Measurements from ENCODE around the gene ZFP36. TPM values are rescaled to one million over a fixed set of nuclear protein-coding genes. Genes with fewer than 3 reads are reported as not detected.

The ZFP36 gene
- total RNA-seq, 1 experiment from 2014 or later: 36.3 TPM

GRCh38 chr19:39433480-39434079 is 26.9 kb downstream of the ZFP36 start:
- DNase-seq: no peak
- H3K9me3 ChIP-seq (ENCODE audit: insufficient read depth, low read depth): no peaks in the 10 kb centered on the region
- H4K20me1 ChIP-seq (ENCODE audit: insufficient read depth): peaks cover 21% of the 10 kb centered on the region
- H3K9me2 ChIP-seq (ENCODE audit: insufficient read depth): no peaks in the 10 kb centered on the region
- H3K79me2 ChIP-seq (ENCODE audit: low read depth): peaks cover 42% of the 10 kb centered on the region
- ChIA-PET POLR2A (ENCODE audit: unreplicated experiment) (interaction anchor here (0.6 kb wide), 1 partner anchor 394 kb away, joined by 4 read pairs; no protein-coding TSS in a partner anchor), CTCF (no interaction called here)
- no TSS peak for BruUV-seq (replicated peaks)
- peak overlapping the region; percentile 91; the same call in 1 of the 2 replicates for H3K4me3 ChIP-seq
- peak overlapping the region; percentile 96 for H3K4me2 ChIP-seq
- H3K27me3 ChIP-seq (ENCODE audit: insufficient read depth, low read depth): no peaks in the 10 kb centered on the region
- H3K36me3 ChIP-seq (ENCODE audit: low read depth): peaks cover 32% of the 10 kb centered on the region
- H3F3A ChIP-seq (ENCODE audit: insufficient read depth, low read depth): peaks cover 70% of the 10 kb centered on the region
- TF ChIP-seq EZH2 (IDR thresholded peaks at IDR 0.05; ENCODE audit: low read depth) (no peak), CTCF (conservative IDR thresholded peaks at IDR 0.05) (no peak)
- H3K4me1 ChIP-seq (replicated peaks; ENCODE audit: insufficient read depth): peaks cover 58% of the 10 kb centered on the region
- no peak overlapping the region for H2AFZ ChIP-seq
- intact Hi-C loops (cut with micrococcal nuclease; ENCODE audit: unreplicated experiment): no loop called here
- peak overlapping the region; percentile 97 for H3K27ac ChIP-seq

- peak overlapping the region; percentile 91 for H3K4me3 ChIP-seq
- H3K27ac ChIP-seq: peak overlapping the region; percentile 97
- POLR2A ChIA-PET (ENCODE audit: unreplicated experiment): interaction anchor here (0.6 to 1.5 kb wide), 3 partner anchors 31 to 393 kb away, joined by 4 to 18 read pairs (median 4); partner anchors contain the start of genes MED29 and PAF1
- peaks cover 42% of the 10 kb centered on the region for H3K79me2 ChIP-seq (ENCODE audit: low read depth)
- no TSS peak for BruUV-seq (replicated peaks)
- no peaks in the 10 kb centered on the region for H3K9me3 ChIP-seq (ENCODE audit: insufficient read depth, low read depth)
- H3K36me3 ChIP-seq (ENCODE audit: low read depth): peaks cover 32% of the 10 kb centered on the region
- DNase-seq: no peak
- peaks cover 62% of the 10 kb centered on the region for H3K4me1 ChIP-seq (replicated peaks; ENCODE audit: insufficient read depth)
- intact Hi-C loops (cut with micrococcal nuclease; ENCODE audit: unreplicated experiment): no loop called here
- no peak for TF ChIP-seq CTCF (conservative IDR thresholded peaks at IDR 0.05)
- no peak for TF ChIP-seq EZH2 (IDR thresholded peaks at IDR 0.05; ENCODE audit: low read depth)
- no peak overlapping the region for H2AFZ ChIP-seq
- CTCF ChIA-PET: interaction anchor here (1.5 kb wide), 1 partner anchor 20 kb away, joined by 5 read pairs; no protein-coding TSS in a partner anchor
- H3K9me2 ChIP-seq (ENCODE audit: insufficient read depth): no peaks in the 10 kb centered on the region
- H3F3A ChIP-seq (ENCODE audit: insufficient read depth, low read depth): peaks cover 75% of the 10 kb centered on the region
- peak overlapping the region; percentile 96 for H3K4me2 ChIP-seq
- H4K20me1 ChIP-seq (ENCODE audit: insufficient read depth): peaks cover 21% of the 10 kb centered on the region
- H3K27me3 ChIP-seq (ENCODE audit: insufficient read depth, low read depth): no peaks in the 10 kb centered on the region
Measured at GRCh38 chr19:39434123-39435076, 27.8 kb downstream of the ZFP36 start.
